ENCODE results near the gene HAP1.

DNA sequence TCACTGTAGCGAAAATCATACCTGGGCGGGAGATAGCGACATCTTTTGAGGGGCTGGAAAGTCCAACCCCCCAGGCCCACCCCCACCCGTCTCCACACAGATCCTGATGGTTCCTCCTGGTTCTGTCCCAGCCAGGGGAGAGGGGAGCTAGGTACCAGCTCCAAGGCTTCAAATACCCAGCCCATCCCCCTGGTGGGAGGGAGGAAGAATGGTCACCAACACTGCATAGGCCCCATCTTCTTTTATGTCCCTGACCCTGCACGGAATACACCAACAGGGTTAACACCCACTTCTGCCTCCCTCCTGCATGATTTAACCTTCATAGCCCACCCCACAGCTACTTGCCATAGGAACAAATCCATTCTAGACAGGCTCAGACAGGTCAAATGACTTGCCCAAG is 9.3 kb downstream of the HAP1 start:
- TF ChIP-seq, protein P1, sequence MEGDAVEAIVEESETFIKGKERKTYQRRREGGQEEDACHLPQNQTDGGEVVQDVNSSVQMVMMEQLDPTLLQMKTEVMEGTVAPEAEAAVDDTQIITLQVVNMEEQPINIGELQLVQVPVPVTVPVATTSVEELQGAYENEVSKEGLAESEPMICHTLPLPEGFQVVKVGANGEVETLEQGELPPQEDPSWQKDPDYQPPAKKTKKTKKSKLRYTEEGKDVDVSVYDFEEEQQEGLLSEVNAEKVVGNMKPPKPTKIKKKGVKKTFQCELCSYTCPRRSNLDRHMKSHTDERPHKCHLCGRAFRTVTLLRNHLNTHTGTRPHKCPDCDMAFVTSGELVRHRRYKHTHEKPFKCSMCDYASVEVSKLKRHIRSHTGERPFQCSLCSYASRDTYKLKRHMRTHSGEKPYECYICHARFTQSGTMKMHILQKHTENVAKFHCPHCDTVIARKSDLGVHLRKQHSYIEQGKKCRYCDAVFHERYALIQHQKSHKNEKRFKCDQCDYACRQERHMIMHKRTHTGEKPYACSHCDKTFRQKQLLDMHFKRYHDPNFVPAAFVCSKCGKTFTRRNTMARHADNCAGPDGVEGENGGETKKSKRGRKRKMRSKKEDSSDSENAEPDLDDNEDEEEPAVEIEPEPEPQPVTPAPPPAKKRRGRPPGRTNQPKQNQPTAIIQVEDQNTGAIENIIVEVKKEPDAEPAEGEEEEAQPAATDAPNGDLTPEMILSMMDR (IDR thresholded peaks at IDR 0.05; ENCODE audit: low read depth, low read length) = no peak
- TF ChIP-seq POLR2A (IDR thresholded peaks at IDR 0.05; ENCODE audit: extremely low read depth, insufficient read length) = no peak
- no peak for TF ChIP-seq MYC (IDR thresholded peaks at IDR 0.05; ENCODE audit: low read depth, low read length)
- TF ChIP-seq, protein P2, sequence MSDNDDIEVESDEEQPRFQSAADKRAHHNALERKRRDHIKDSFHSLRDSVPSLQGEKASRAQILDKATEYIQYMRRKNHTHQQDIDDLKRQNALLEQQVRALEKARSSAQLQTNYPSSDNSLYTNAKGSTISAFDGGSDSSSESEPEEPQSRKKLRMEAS (IDR thresholded peaks at IDR 0.05; ENCODE audit: low read depth, low read length) = no peak

All from NB4 (cell line).